Pancreas (tissue), 10 donors: Measurements from ENCODE around the gene BCOR. TPM values are rescaled to one million over a fixed set of nuclear protein-coding genes. Genes with fewer than 3 reads are reported as not detected.

ENCODE experiments used
- ATAC-seq, 4 donors: fragments of 200-7000 bp; cut with Tn5 transposase; one replicate each; pipeline versions ENCODE4 v1.8.0 to v1.9.1; 2020; ENCODE audit warnings: mild to moderate bottlenecking in 4 of 4, moderate library complexity in 4 of 4
- DNase-seq, 6 donors: peaks; one replicate each; pipeline ENCODE4 v3.0.0-alpha.2; 2020
- FAIRE-seq: peaks from 2 replicates; lab custom pipeline; 2012; peaks lifted over from hg19 to GRCh38; lab: Jason Lieb, UNC
- H3K27ac ChIP-seq, 4 donors: fragments of 200-600 bp; sonication (generic); 1 replicate in 3 of 4; 2 replicates in 1 of 4; pipeline versions ENCODE4 v1.5.0 to v1.8.0; 2020
- H3K27me3 ChIP-seq, 4 donors: fragments of 200-600 bp; one replicate each; pipeline ENCODE4 v1.8.0; 2021
- H3K36me3 ChIP-seq, 3 donors: fragments of 200-600 bp; sonication (generic) in 1 of 3; one replicate each; pipeline versions ENCODE4 v1.5.0 to v1.8.0; 2020 to 2021
- H3K4me1 ChIP-seq, 3 donors: fragments of 200-600 bp; one replicate each; pipeline ENCODE4 v1.8.0; 2021
- H3K4me3 ChIP-seq, 4 donors: fragments of 200-600 bp; sonication (generic) in 2 of 4; one replicate each; pipeline versions ENCODE4 v1.5.0 to v1.8.0; 2020 to 2021
- H3K9me3 ChIP-seq, 4 donors: fragments of 200-600 bp; one replicate each; pipeline ENCODE4 v1.8.0; 2021
- CTCF ChIP-seq, 4 donors: fragments of 200-600 bp; sonication (generic) in 3 of 4; IDR thresholded peaks; one replicate each; pipeline versions ENCODE4 v1.5.0 to v1.8.0; 2021; ENCODE audit warnings: antibody characterized with exemption in 4 of 4
- WGBS, 2 donors: extraction: QIAGEN DNeasy Blood & Tissue Kit; methylation state at CpG; one replicate each; pipeline ENCODE4 v1.1.7; 2013; 5-methylcytosine and 5-hydroxymethylcytosine counted together
- intact Hi-C, 3 donors: fragments of 100-400 bp; cut with DNase I; formaldehyde crosslinking; loops; one replicate each; pipeline versions ENCODE4 v1.11.1 to v1.14.2; 2022
- polyA plus RNA-seq, 2 donors: library from polyadenylated mRNA; stranded (reverse); fragments of 200-250 nt; gene quantifications; one replicate each; pipeline ENCODE4 v1.2.3, GENCODE V29; 2013
- total RNA-seq, 6 donors: library from RNA; stranded (reverse); fragmentation: NEBNext Ultra II Directional in 4 of 6; extraction: Animal tissue kit (Norgen Biotek cat#: 25700) in 4 of 6; gene quantifications; one replicate each; pipeline versions ENCODE4 v1.2.1 to v1.2.4, GENCODE V29; 2021 to 2023
- donor health status: healthy with polysubstance abuse.
- donor health status: DM: no; HTN: no; CAD: no; lungs with moderate emphysema.
- donor health status: DM: no; HTN: no; CAD: no.
- donor health status: control.
- donor health status: control.
- donor health status: Bipolar disorder and iron deficiency.
- donor health status: DM: yes; HTN: yes; CAD: no.
- donor health status: DM: no; HTN: no; CAD: no.
- donor health status: DM: no; HTN: no; CAD: no.
- donor health status: DM: yes; HTN: yes; CAD: no.

Gene BCOR
- total and polyA plus RNA-seq, 8 donors: 6.3 to 18.4 (median 13.0) TPM

- FAIRE-seq (no peak), ATAC-seq (peak in 1 of 4 donors; percentile 1), DNase-seq (peak in 2 of 6 donors; percentile 67 to 71)
- no peak for TF ChIP-seq CTCF (IDR thresholded peaks at IDR 0.05)
- 0 to 2% methylated on average over 50 to 80 of the region's 80 CpGs for WGBS, 2 donors
- no peaks in the 10 kb centered on the region for H3K27me3 ChIP-seq
- peak overlapping the region; percentile 55 to 84 (median 64) for H3K4me3 ChIP-seq
- H3K4me1 ChIP-seq: peaks cover 0 to 15% (median 3%) of the 10 kb centered on the region in 3 donors
- H3K36me3 ChIP-seq: no peaks in the 10 kb centered on the region
- no peaks in the 10 kb centered on the region for H3K9me3 ChIP-seq
- intact Hi-C loops: no loop called here
- peak overlapping the region; percentile 68 to 93 (median 84) for H3K27ac ChIP-seq
These were observed 2.0 kb downstream of the BCOR start for GRCh38 chrX:40095583-40096394.

GRCh38 chrX:40094900-40095582, 2.7 kb downstream of the BCOR start:
- no peak for TF ChIP-seq CTCF (IDR thresholded peaks at IDR 0.05)
- peak overlapping the region; percentile 68 to 93 (median 84) for H3K27ac ChIP-seq
- no peak for FAIRE-seq
- peaks cover 0 to 14% (median 3%) of the 10 kb centered on the region in 3 donors for H3K4me1 ChIP-seq
- no peaks in the 10 kb centered on the region for H3K36me3 ChIP-seq
- WGBS, 2 donors: 2 to 3% methylated on average over 33 of the region's 33 CpGs
- intact Hi-C loops: no loop called here
- no peaks in the 10 kb centered on the region for H3K9me3 ChIP-seq
- H3K27me3 ChIP-seq: no peaks in the 10 kb centered on the region
- peak in 1 of 6 donors; percentile 14 for DNase-seq
- H3K4me3 ChIP-seq: peak overlapping the region; percentile 55 to 84 (median 64)
- no peak for ATAC-seq

- Histone ChIP-seq H3K4me3 (peak overlapping the region; percentile 55 to 84 (median 64)), H3K9me3 (no peaks in the 10 kb centered on the region), H3K27me3 (no peaks in the 10 kb centered on the region), H3K4me1 (peaks cover 0 to 7% (median 0%) of the 10 kb centered on the region in 3 donors), H3K36me3 (no peaks in the 10 kb centered on the region), H3K27ac (peak overlapping the region in 2 of 4 donors; percentile 30 to 93)
- no peak for FAIRE-seq
- WGBS, 2 donors: 1 to 5% methylated on average over 65 of the region's 76 CpGs
- no peak for TF ChIP-seq CTCF (IDR thresholded peaks at IDR 0.05)
- peak in 3 of 6 donors; percentile 43 to 78 (median 67) for DNase-seq
- intact Hi-C loops: no loop called here
- ATAC-seq: peak in 1 of 4 donors; percentile 3
These were observed 3.5 kb downstream of the BCOR start for GRCh38 chrX:40094041-40094899.

- no peak for TF ChIP-seq CTCF (IDR thresholded peaks at IDR 0.05)
- Histone ChIP-seq H3K27me3 (no peaks in the 10 kb centered on the region), H3K4me1 (peaks cover 0 to 12% (median 0%) of the 10 kb centered on the region in 3 donors), H3K4me3 (peak overlapping the region in 2 of 4 donors; percentile 73 to 84), H3K9me3 (no peaks in the 10 kb centered on the region), H3K27ac (no peak overlapping the region), H3K36me3 (no peaks in the 10 kb centered on the region)
- WGBS, 2 donors: 20 to 24% methylated on average over 10 of the region's 10 CpGs
- no peak for FAIRE-seq
- no peak for ATAC-seq
- intact Hi-C loops: no loop called here
- DNase-seq: no peak
These were observed 4.2 kb downstream of the BCOR start for GRCh38 chrX:40093586-40093985.
